ENCODE measurements around the gene TEX51.

The TEX51 gene

GRCh38 chr2:126893606-126894005 lies 5.1 kb upstream of the TEX51 start:
- DNase-seq: no peak

DNA sequence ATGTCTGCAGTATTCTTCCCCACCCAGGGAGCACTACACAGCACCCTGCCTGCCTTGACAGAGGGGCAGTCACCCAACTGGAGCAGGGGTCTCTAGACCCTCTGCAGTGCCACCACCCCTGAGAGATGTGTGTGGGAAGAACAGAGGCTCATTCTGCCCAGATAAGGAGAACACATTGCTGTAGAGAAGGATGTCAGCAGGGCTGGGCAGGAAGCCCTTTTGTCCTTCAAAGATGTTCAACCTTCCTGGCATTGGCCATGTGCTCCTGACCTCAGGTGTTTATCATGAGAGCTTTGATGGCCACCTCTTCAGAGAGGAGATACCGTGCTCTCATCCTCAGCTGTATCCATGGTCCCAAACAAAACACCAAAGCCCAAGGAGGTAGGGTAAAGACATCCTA lies 4.6 kb upstream of the TEX51 start:
- no peak for DNase-seq

DNA sequence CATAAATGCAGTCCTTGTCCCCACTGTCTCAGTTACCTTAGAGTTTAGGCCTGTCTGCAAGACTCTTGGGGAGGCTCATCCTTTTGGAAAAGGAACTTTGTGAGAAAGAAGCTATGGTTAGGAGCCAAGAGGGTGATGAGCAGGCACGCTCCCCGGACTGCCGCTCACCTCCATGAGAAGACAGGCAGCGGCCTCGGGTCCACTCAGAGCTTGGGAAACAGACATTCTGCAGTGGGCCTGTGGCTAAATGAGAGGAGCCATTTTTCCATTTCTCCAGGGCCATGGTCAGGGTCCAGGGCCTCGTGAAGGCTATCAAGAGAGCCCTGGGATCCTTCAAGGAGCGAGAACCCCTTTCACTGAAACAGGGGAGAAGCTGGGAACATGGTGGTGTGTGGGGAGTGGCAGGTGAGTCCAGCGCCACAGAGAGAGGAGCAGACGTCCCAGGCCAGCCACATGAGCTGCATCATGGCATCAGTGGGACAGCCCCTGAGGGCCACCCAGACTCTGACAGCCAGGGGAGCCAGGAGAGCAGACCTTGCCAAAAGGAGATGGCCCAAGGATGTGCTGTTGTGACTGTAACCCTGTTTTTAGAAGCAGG lies 4.0 kb upstream of the TEX51 start:
- DNase-seq: no peak

- no peak for DNase-seq
These were observed 3.4 kb upstream of the TEX51 start for GRCh38 chr2:126895336-126895735.

DNA sequence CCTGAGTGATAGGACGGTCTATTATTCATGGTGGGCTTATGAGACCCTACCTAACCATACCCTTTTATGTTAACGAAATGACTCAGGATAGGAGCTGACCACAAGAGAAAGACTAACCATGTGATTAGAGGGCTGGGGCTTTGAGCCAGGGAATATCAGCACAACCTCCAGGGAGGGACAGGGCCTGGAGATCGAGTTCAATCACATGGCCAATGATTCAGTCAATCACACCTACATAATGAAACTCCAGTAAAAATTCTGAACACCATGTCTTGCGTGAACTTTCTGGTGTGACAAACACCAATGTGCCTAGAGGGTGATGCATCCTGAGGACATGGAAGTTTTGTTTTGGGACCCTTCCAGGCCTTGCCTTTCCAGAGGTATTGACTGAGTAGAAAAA lies 2.2 kb upstream of the TEX51 start:
- DNase-seq: no peak

DNA sequence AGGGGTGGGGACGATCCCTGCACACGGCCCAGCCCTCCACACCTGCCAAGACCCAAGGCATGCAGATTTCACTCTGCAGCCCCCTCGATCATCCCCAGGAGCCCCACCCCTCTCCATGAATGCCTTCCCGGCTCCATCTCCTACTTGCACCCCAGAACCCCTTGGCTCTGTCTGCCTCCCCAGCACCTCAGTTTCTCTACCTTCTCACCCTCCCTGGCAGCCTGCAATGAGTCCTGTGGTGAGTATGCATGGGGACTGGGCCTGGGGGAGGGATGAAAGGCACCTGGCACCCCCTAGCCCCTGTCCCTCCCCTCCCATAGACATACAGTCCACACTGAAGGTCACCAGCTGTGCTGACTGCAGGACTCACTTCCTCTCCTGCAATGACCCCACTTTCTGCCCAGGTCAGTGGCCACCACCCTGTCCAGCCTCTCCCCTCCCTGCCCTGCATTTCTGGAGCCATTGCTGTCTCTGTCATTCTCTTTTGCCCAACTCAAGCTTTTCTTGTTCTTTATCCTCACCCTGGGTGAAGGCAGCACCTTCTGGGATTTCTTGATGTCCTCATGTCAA lies 1.0 kb downstream of the TEX51 start:
- no peak for DNase-seq

DNA sequence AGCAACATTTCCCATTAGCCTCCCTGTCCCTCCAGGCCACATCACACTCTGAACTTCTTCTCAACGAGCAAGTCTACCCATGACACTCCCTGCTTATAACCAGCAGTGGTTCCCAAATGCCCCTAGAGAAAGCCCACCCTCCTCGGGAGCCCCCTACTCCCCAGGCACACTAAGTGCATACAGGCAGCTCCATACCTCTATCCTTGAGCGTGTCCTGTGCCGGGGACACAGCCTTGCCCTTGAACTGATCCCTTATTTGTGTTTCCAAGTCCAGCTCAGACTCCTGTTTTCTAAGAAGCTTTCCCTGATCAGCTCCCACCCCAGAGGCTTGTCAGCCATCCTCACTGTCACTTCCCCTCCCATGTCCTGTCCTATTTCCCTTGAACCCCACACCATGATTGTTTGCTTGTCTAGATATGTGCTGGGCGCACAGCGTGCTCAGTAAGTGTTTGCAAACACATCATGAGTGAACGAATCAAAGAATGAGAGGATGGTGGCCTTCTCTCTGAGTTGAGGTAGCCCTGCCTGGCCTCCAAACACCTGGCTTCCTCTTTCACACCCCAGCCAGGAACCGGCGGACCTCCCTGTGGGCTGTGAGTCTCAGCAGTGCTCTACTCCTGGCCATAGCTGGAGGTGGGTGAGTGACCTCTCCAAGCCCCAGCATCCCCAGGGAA lies 2.1 kb downstream of the TEX51 start:
- no peak for DNase-seq

- no peak for DNase-seq
These were observed 2.8 kb downstream of the TEX51 start for GRCh38 chr2:126901459-126901858.

DNA sequence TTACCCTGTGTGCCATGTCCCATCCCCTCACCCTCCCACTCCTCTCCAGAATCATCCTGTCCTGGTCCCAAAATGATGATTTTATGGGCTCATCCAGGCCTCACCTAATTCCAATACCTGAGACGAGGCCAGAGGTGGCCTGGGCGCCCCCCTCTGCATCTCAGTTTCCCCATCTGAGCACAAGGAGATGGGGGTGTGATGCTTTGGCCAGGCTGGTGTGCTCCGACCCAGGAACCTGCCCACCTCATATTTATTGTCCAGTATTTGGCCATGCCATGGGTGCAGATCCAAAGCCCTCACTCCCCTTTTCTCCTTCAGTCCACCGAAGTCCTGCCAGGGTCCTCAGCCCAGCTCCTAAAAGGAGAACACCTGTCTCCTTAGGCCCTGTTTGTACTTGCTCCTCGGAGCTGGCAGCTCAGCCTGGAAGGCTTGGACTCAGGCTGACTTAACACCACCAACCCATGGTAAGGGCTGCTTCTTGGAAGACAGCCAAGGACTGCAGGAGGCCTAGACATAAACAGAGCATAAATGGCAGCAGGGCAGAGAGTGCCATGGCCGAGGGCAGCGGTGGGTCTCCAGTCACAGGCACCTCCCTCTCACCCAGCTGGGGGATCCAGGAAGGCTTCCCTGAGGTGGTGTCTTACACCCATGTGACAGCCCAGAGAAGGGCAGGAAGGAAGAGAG lies 3.6 kb downstream of the TEX51 start:
- no peak for DNase-seq

- no peak for DNase-seq
These were observed 4.2 kb downstream of the TEX51 start for GRCh38 chr2:126902859-126903258.

DNA sequence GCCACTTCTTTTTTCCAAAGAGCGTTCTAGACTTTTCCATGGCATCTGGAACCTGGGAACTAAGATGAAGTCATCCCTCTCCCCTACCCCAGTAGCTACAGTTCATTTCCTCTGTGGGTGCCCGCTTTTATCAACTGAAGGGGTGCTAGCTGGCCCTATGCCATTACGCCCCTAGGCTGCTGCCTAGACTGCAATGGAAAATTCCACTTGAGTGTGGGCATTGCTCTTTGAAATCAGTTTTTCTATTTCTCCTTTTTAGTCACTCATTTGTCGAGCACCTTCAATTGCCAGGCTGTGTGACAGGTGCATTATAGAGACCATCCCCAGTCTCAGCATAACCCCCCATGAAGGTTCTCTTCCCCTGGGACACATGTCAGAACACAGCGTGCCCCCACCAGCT lies 7.3 kb downstream of the TEX51 start:
- DNase-seq: no peak

- DNase-seq: no peak
These were observed 8.1 kb downstream of the TEX51 start for GRCh38 chr2:126906781-126907180.

DNA sequence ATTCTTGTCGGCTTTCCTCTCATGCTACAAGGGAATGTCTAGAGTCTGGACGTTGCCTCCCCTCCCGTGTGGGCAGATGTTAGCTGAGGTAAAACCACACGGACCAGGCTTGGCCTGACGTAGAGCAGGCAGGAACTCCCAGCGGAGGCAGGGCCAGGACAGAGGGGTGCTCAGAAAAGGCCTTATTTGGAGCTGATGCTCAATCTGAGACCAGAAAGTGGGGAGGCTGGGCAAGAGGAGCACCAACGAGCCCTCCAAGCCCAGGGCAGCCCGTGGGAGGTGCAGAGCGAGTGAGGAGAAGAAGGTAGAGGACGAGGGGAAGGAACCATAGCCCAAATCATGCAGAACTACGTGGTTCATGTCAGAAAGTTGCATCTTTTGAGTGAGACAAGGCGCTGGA lies 9.0 kb downstream of the TEX51 start:
- DNase-seq: no peak

DNA sequence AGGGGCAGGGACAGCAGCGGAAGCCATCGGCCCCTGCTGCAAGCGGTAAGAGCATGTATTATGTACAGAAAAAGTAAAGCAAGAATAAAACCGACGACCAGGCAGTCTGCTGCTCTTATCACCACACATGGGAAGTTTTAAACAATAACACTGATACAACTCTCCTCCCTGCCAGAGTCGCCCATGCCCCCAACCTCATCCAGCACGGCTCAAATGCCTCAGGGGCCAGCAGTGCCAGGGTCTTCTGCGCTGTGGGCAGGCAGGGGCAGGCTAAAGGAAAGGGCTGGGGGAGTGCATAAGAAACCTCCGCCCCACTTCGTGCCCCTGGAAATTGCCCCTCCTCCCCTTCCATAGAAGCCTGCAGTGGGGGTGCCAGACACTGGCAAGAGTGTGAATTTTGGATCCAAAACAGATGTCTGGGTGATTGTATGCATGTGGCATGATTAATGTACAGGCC lies 10.1 kb downstream of the TEX51 start:
- no peak for DNase-seq

GRCh38 chr2:126909366-126909765 lies 10.7 kb downstream of the TEX51 start:
- no peak for DNase-seq

- no peak for DNase-seq
These were observed 11.1 kb downstream of the TEX51 start for GRCh38 chr2:126909781-126910180.

DNA sequence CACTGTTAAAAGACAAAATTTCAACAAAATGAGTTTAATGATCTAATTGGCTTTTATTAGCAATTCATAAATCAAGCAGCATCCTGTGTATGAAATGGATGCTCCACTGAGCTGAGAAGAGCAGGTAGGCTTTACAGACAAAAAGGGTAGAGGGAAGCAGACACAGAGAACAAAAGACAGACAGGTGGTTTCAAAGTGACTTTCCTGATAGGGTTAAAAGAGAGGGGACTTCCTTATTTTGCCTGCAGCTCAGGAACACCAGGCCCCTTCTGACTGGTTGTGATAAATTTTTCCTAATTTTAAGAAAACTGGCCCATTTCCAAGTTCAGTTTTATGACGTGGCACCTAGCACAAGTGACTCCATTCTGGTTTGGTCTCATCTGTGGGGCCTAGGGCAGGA lies 11.9 kb downstream of the TEX51 start:
- DNase-seq: no peak

DNA sequence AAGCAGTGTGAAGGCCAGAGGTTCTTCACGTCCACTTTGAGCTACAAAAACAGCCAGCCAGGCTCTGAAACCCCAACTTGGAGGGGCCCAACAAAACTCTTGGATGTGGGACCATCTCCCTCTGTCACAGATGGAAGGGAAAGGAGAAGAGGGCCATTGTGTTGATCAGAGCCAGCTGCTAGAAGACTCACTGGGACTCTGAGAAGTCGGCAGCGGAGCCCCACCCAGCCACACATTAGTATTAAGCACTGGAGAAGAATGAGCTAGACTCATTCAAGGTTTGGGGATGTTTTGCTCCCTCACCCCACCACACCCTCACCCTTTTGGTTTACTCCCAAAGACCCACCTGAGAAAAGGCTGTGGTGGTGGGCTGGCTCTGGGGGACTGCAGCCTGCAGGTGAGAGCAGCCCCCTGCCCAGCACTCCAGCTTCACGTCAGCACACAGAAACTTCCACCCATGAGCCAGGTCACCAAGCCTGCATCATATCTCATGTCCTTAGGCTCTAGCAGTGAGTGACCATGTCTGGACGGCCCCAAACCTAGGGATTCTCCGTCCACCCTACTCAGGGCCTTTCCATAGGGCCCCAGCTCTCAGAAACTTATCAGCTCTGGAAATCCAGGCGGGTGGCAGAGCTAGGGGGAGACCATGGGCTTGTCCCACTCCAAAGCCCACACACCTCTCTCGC lies 12.6 kb downstream of the TEX51 start:
- DNase-seq: no peak

GRCh38 chr2:126912201-126912600 lies 13.5 kb downstream of the TEX51 start:
- no peak for DNase-seq

- DNase-seq: no peak
These were observed 14.6 kb downstream of the TEX51 start for GRCh38 chr2:126913329-126913728.

DNA sequence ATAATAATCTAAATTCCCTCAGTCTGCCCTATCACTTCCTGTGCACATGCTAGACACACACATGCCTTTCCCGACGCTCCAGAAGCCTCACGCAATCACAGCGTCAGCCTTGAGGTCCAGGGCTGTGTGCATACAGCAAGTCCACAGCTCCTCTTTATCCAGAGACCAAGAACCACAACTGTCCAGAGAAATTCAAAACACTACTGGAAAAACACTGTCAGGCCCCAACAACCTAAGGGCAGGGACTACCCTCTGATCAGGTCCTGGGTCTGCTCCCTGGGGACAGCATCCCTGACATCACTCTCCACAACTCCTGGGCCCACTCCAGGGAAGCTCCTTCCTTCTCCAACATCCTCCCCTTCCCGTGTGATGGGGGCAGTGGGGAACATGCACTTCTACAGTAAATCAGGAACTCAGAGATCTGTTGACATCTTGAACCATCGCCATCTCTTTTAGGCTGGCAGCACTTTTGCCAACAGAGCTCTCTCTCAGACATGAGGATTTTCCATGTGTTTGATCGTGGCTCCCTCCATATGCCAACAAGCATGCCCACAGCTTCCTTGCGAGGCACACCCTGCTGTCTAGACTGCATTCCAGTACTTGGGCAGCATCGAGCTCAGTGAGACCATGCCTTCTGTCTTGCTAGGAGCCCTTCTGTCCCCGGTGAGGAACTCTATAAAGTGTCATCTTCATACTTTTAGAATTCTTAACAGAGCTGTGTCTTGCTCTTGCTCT lies 15.4 kb downstream of the TEX51 start:
- DNase-seq: no peak

DNA sequence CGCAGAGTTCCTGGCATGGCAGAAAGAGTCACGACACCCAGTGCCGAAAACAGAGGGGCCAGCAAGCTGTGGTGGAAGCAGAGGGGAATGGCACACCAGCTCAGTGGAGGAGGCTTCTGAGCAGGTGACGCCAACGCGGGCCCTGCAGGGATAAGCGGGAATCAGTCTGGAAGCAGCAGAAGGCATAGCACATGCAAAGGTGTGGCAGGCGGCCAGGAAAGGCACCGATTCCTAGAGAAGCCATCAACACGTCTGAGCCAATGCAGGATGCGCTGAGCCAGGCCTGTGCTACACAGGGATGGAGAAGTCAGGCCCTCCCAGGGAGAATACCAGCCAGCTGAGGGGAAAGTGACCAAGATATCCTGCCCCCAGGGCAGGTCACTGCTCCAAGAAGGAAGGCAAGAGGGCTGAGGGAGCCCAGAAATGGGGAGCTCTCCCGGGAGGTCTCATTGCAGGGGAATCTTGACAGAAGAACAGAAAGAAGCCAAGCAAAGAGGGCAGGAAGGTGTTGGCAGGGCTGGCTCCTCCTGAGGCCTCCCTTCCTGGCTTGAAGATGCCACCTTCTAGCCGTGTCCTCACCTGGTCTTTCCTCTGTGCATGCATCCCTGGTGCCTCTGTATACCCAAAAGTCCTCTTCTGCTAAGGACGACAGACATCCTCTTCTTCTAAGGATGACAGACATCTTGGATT lies 16.3 kb downstream of the TEX51 start:
- no peak for DNase-seq
